Activated T-cell treated with anti-CD3 and anti-CD28 coated beads, Interleukin-2, amount 50 U/mL, for 48 hours (primary cell): ENCODE data around the gene LRRC34.

Source experiments
- DNase-seq, 2 experiments: peaks; one replicate each; pipeline ENCODE4 v3.0.0-alpha.2; 2020

Gene LRRC34, protein sequence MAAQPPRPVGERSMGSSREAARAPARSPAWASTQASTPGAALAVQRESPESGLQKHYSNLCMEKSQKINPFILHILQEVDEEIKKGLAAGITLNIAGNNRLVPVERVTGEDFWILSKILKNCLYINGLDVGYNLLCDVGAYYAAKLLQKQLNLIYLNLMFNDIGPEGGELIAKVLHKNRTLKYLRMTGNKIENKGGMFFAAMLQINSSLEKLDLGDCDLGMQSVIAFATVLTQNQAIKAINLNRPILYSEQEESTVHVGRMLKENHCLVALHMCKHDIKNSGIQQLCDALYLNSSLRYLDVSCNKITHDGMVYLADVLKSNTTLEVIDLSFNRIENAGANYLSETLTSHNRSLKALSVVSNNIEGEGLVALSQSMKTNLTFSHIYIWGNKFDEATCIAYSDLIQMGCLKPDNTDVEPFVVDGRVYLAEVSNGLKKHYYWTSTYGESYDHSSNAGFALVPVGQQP

DNA sequence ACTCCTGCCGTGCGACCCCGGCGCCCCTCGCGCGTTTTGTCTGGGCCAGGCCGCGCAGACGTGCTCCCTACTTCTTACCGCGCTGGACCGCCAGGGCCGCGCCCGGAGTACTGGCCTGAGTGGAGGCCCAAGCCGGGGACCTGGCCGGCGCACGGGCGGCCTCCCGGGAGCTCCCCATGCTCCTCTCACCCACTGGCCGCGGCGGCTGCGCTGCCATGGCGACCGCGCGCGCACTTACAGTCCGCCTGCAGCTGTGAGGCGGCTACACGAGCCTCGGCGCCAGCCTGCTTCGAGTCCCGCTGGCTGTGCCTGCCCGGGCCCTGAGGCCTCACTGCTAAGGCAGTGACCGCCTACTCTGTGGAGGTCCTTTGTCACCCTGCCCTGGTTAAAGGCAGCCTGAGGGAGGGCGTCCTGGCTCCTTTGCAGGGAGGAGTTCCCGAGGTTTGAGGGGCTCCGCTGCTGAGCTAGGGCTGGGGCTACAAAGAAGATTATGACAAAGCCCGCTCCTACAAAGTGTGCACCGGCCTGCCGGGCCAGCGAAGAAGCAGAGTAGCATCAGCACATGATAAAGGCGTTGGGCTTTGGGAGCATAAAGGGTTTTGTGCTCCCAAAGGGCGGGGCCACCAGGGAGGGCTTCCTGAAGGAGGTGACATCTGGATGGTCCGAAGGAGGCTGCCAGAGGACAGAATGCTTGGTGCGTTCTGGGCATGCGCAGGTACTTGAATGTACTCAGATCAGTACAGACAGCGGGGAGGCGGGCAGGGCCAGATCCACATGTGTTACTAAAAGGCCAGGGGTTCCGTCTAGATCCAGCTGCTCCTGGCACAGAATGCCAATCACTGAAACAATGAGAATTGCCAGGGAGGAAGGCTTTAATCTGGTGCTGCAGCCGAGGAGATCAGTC lies at the start of gene LRRC34, which contains the start of gene LRRIQ4:
Gene LRRC34 (minus strand): TSS at position 573 of the 904 bp plus-strand sequence. CDS start 356 bp downstream, at position 217.
Gene LRRIQ4 (plus strand): TSS at position 539 of the 904 bp plus-strand sequence. CDS start 9,052 bp downstream, outside the sequence.
- peak; percentile 85 for DNase-seq

DNA sequence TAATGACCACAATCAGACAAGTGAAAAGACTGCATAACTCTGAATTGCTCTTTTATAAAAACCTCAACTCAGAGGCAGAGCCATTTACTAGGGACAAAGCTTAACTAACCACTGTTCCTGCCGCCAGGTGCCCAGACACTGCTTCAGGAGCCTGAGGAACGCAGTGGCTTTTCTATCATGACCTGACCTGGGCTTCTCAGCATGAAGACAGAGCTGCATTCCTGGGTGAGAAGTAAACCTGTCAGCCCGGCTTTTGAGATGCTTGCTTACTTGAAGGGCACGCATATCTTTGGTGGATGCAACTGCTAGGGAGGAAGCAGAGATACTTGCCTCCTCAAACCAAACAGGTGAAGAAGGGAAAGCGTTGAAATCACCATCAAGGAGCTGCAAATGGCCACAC lies 49.2 kb upstream of the LRRC34 start:
- DNase-seq, result no peak

DNA sequence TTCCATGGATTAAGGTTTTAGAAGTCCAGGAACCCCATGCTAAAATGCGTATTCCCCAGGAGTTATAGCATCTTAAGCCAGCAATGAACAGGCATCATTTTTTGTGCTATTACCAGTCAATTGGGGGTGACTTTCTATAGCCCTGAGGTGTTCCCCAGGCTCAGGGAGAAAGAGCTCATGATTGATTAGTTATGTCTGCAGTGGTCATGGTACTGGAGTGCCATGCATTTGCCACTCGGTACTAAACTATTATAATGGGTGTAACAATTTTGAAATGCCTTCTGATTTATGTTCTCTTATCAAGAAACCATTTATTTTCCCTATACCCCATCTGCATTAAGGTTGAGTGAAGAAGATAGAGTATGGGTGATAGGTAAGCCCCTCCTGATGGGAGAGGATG lies 45.1 kb upstream of the LRRC34 start:
- no peak for DNase-seq

DNA sequence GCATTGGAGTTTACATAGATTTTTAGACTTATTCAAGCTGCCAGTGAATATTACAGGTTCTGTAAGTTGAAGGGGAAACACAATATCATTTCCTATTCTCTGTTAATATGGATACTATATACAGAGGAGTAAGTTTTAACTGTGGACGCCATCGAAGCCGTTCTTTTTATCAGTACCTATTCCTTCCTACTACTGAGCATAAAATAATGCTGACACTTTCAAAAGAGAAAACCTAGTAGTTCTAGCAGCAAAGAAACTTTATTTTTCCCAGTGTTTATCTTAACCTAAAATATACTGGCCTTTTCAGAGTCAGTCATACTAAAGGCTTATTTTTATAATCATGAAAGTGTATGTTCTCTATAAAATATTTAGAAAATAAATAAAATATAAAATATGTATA lies 42.8 kb upstream of the LRRC34 start:
- no peak for DNase-seq

DNA sequence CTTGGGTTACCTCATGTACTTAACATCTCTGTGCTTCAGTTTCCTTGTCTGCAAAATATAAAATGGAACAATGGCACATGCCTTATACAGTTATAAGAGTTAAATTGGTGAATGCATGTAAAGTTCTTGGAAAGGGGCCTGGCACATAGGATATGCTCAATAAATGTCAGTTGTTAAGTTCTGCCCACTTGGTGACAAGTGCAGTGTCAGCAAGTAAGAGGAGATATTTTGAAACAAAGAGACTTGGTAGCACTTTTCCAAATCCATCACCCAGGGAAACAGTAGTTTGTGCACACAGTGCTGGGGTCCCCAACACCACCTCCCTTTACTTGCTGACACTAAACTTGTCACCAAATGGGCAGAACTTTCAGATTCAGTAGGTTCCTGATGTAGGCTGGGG lies 37.9 kb upstream of the LRRC34 start:
- no peak for DNase-seq

DNA sequence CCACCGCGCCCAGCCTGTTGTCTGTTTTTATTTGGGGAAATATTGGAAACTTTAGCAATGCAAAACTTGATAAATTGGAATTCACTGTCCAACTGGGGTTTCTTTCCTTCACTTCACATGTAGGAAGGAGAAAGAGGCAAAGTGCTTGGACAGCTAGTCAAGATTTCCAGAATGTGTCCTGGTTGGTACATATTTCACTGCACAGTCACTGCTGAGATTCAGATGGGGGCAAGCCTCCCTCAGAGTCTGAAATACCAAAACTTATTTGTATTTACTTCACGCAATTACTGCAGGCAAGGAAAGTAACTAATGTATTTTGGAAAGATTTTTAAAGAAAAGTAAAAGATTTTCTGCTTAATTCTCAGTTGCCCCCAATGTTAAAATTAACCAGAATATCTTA lies 36.0 kb upstream of the LRRC34 start:
- no peak for DNase-seq

DNA sequence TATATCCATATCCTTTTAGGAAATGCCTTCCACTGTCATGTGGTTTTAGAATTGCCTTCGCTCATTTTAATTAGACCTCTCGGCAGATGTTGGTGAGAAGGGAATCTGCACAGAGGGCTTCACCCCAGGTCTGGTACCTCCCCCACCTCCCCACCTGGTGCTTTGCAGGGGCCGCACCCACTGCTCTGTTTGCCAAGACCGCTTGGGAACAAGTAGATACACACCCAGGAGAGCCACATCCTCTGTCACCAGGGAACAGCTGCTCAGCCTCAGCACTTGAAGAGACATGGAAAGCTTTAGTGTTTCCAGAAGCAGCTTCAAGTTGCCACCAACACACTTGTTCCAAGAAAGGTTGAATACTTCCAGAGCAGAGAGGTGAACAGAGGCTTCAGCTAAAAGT lies 35.2 kb upstream of the LRRC34 start:
- DNase-seq, result no peak

DNA sequence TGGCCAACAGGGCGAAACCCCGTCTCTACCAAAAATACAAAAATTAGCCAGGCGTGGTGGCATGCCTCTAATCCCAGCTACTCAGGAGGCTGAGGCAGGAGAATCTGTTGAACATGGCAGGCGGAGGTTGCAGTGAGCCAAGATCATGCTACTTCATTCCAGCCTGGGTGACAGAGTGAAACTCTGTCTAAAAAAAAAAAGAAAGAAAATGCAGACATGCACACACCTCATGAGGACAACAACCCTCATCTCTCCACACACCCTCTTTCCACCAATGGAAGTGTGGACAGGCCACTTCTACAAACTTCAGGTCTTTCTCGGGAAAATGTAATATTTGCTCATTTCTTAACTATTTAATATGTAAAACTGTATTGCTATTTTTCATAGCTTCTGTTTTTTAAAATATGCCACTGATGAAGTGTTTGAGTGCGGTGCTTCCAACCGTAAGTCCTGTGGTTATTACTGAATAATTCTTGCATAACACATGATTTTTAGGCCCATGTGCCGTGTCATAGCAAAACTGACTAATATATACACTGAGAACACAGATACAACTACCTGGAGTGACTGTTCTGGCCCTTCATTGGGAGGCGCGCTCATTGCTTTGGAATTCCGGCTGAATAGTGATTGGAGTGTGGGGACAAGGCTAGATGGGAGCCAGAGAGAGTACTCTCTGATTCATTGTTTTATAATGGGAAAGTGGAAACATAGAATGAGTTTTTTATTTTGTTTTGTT lies 33.9 kb upstream of the LRRC34 start:
- DNase-seq, result no peak

DNA sequence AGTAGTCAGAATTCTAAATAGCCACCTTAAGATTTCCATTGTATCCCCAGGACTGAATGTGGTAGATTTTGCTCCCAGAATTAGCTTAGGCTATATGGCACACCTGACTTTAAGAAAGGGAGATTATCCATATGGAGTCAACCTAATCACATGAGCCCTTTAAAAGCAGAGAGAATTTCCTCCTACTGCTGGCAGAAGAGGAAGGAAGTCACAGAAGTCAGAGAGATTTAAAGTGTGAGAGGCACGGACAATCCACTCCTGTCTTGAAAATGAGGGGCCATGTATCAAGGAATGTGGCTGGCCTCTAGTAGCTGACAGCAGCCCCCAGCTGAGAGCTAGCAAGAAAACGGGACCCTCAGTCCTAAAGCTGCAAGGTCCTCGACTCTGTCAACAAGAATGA lies 30.3 kb upstream of the LRRC34 start:
- DNase-seq, result no peak

DNA sequence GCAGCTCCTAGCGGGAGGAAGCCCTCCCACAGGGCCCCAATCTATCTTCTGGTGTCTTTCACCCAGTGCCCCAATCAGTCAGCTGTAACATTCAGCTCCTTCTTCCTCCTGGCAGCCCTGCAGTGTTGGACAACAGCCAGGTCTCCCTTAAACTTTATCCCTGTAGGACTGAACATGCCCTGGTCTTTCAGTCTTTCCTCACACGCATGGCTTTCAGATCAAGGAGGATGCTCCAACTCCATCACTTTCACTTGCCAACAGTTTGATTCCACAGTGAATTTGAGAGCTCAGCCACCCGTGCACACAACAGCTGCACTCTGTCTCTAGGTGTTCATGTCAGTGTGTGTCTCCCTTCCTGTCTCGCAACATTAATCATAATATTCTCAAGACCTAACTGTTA lies 28.5 kb upstream of the LRRC34 start:
- DNase-seq, result no peak

DNA sequence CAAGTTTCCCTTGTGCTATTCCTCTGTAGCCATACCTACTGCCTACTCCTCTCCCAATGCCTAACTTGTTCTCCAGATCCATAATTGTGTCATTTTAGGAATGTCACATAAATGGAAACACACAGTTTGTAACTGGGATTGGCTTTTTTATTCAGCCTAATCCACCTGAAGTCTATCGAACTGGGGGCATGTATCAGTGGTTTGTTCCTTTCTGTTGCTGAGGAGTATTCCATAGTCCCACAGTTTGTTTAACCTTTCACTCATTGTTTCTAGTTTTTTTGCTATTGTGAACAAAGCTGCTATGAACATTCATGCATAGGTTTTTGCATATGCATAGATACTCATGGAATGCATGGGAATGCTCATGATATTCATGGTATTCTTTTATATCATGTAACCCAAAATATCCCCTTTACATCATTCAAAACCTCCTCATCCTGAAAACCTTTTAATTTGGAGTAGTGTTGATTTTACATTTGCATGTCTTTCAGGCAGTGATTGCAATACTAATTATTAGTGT lies 25.9 kb upstream of the LRRC34 start:
- no peak for DNase-seq

DNA sequence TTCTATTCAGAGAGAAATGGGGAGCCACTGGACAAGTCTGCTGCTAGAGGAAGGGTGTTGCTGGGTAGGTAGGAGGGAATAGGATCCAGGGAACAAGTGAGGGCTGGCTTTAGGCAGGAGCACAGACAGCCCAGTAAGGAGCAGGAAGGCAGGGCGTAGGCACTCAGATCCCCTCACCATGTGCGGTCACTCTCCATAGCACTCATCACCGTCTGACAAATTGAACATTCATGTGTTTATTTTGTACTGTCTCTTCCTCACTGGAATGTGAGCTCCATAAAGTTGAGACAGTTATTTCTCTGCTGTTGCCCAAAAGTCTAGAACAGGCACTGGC lies 24.2 kb upstream of the LRRC34 start:
- no peak for DNase-seq

DNA sequence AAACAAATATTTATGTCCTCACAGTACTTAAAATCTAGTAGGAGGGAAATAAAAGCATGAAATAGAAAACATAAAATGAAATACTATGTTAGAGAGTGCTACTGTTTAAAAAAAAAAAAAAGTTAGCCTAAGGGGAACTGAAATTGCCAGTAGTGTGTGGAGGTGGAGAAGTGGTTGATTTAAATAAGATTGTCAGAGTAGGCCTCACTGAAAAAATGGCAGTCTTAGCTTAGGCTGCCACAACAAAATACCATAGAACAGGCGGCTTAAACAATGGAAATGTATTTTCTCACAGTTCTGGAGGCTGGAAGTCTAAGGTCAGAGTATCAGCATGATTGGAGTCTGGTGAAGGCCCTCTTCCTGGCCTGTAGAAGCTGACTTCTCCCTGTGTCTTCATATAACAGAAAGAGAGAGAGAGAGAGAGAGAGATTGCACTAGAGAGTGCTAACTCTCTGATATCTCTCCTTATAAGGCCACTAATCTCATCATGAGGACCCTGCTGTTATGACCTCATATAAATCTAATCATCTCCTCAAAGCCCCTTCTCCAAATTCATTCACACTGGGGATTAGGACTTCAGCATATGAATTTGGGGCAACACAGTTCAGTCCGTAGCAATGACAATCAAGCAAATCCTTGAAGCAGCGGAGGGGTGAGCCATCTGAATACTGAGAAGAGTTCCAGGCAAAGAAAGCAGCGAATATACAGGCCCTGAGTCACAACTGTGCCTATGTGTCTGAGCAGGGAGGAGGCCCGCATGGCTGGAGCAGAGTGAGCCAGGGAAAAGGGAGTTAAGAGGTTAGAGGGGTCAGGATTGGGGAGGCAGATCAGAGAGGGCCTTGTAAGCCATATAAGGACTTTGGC lies 23.6 kb upstream of the LRRC34 start:
- DNase-seq, result no peak

DNA sequence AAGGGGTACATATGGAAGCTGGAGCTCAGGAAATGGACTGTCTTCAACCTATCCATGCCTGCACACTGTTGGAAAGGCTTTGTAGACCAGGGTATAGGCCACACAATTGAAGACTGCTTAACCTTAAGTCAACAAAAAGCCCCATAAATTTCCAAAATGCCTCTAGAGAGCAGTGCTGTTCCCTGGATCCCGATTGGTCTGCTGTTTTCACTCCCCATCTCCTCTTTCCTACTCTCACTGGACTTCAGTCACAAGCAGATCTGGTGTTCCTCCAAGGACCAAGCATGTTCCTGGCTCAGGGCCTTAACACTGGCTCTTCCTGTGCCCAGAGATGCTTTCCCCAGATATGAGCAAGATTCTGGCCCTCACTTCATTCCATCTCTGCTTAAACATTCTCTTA lies 22.8 kb upstream of the LRRC34 start:
- DNase-seq, result no peak

DNA sequence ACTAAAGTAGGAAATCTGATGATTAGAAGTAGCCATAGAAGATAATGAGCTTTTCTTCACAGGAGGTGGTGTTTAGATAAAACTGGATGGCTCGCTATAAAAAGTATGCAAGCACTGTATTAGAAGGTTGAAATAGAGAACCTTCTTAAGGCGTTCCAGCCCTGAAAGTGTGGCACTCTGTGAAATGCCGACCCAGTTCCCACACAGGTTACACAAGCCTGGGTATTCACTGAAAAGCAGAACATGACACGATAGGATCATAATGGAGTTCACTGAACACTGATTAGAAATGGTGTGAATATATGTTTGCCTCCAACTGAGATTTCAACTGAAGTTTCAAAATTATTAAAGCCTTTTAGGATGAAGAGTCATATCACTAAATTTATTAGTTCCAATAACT lies 15.0 kb upstream of the LRRC34 start:
- DNase-seq, result no peak

DNA sequence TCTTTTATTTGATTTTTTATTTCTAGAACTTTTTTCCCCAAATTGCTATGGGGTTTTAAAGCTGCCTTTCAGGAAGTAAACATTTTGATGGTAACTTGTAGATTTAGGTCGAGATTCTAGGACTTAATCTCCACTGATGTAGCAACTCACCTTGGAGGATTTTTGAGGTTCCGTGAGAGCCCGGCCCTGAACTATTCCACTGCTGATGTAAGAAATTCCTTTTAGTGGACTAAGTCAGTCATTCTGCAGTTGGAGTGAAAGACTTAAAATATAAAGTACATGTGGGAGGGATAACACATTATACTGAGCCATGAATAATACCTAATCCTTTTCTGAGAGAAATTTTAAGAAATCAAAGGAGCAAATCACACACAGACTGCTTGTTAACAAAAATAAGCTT lies 12.6 kb upstream of the LRRC34 start:
- no peak for DNase-seq

DNA sequence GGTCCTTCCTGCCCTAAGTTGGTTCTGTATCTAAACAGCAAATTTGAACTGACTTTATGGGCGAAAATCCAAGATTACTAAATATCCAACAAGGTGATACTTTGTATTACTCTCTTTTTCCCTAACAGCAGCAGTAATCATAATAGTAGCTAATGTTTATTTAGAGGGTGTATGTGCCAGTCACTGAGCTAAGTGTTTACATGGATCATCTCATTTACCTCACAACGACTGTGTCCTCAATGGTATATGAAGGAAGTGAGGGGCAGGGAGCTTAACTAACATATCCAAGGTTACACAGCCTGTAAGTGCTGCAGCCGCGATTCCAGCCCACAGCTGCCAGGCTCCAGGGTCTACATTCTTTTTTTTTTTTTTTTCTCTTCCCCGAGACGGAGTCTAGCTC lies 10.3 kb upstream of the LRRC34 start:
- no peak for DNase-seq

DNA sequence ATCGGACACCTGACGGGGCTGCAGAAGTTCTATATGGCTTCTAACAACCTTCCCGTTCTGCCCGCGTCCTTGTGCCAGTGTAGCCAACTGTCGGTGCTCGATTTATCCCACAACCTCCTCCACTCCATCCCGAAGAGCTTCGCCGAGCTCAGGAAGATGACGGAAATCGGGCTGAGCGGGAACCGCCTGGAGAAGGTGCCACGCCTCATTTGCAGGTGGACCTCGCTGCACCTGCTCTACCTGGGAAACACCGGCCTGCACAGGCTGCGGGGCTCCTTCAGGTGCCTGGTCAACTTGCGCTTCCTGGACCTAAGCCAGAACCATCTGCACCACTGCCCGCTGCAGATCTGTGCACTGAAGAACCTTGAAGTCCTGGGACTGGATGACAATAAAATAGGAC lies 9.8 kb upstream of the LRRC34 start:
- DNase-seq, result no peak

DNA sequence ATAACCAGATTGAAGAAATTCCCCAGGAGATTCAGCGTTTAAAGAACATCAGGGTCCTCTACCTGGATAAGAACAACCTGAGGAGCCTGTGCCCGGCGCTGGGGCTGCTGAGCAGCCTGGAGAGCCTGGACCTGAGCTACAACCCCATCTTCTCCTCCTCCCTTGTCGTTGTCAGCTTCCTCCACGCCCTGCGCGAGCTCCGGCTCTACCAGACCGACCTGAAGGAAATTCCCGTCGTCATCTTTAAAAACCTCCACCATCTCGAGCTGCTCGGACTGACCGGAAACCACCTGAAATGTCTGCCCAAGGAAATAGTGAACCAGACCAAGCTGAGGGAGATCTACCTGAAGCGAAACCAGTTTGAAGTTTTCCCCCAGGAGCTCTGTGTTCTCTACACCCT lies 9.4 kb upstream of the LRRC34 start:
- DNase-seq, result no peak

DNA sequence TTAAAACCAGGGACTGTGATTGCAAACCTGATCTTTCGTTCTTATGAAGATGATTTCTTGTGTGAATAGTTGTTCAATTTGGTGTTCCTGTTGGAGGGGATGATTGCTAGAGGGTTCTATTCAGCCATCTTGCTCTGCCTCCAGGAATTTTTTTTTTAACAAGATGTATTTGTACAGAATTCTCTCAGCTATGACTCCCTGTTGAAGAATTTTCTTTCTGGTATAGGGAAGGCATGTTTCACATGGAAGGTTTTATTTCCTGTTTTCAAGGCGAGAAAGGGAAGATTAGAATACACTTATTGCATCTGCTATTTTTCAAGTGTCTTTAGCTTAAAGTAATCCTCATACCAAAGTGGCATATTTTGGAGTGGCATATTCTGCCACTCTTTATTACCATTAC lies 5.6 kb upstream of the LRRC34 start:
- DNase-seq, result no peak

DNA sequence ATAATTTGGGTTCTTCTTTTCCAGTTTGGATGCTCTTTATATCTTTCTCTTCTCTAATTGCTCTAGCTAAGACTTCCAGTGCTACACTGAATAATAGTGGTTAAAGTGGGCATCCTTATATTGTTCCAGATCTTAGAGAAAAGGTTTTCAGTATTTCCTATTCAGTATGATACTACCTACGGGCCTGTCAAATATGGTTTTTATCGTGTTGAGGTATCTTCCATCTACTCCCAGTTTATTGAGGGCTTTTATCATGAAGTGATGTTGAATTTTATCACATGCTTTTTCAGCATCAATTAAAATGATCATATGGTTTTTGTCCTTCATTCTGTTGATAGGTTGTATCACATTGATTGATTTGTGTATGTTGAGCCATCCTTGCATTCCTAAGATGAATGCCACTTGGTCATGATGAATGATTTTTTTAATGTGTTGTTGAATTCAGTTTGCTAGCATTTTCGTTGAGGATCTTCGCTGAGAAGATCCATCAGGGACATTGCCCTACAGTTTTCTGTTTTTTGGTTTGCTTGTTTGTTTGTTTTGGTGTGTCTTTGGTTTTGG lies 3.0 kb upstream of the LRRC34 start:
- no peak for DNase-seq
